ENCODE data around the gene KSR2. TPM values are rescaled to one million over a fixed set of nuclear protein-coding genes. Genes with fewer than 3 reads are reported as not detected.
"Not testable (repeated sequence)": the region's sequence is repeated elsewhere in the genome, so short reads cannot be mapped to it uniquely, and the experiment has no call there.

The KSR2 gene
- total RNA-seq, 1 donor: under 0.01 TPM

- Histone ChIP-seq H3K4me2 (ENCODE audit: insufficient read depth, low read length) (no peak overlapping the region), H3K4me3 (ENCODE audit: insufficient read depth, low read length) (no peak overlapping the region), H3K27ac (ENCODE audit: low read depth, low read length) (no peak overlapping the region), H2AFZ (ENCODE audit: low read length) (peak overlapping the region; percentile 36), H3K4me1 (ENCODE audit: insufficient read depth, low read length) (no peaks in the 10 kb centered on the region), H3K27me3 (ENCODE audit: insufficient read depth, low read length) (peaks cover 3% of the 10 kb centered on the region), H4K20me1 (ENCODE audit: insufficient read depth, low read length) (no peaks in the 10 kb centered on the region), H3K36me3 (ENCODE audit: insufficient read depth, low read length) (no peaks in the 10 kb centered on the region), H3K79me2 (ENCODE audit: insufficient read depth, low read length) (no peaks in the 10 kb centered on the region), H3K9me3 (ENCODE audit: low read depth, low read length) (no peaks in the 10 kb centered on the region)
- no peak for TF ChIP-seq CTCF (IDR thresholded peaks at IDR 0.05; ENCODE audit: extremely low read depth, low read depth, low read length)
- DNase-seq (ENCODE audit: insufficient read length, low spot score, missing footprints): peak; percentile 34
Measured at GRCh38 chr12:117876436-117876816, 92.4 kb downstream of the KSR2 start.

DNA sequence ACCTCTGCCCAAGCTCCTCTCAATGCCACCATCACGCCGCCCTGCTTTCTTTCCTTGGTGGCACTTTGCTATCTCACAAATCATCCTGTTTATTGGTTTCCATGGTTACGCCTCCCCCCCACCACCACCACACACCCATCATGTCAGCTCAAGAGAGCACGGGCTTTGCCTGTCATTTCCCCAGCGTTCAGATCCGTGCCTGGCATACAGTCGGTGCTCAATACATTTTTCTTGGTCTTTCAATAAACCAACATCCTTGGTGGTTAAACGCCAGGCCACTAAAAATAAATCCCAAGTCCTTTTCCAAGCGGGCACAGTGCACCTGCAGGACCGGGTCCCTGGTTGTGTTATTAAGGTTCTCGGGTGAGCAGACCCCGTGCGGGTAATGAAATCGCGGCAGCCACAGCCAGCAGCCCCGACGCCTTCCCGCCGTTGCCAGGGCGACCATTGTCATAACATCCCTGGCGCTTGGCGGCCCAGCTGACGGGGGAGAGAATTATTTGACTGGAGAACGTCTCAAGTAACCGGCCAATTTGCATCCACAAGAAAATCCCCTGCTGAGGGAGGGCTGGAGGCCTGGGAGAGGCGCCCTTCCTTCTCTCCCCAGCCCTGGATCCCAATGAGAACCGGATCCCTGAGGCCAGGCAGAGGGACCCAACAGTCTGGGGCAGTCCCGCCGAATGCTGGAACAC lies 92.9 kb downstream of the KSR2 start:
- Histone ChIP-seq H3K79me2 (ENCODE audit: insufficient read depth, low read length) (no peaks in the 10 kb centered on the region), H3K4me3 (ENCODE audit: insufficient read depth, low read length) (peak overlapping the region; percentile 13), H3K36me3 (ENCODE audit: insufficient read depth, low read length) (no peaks in the 10 kb centered on the region), H4K20me1 (ENCODE audit: insufficient read depth, low read length) (no peaks in the 10 kb centered on the region), H3K27ac (ENCODE audit: low read depth, low read length) (no peak overlapping the region), H2AFZ (ENCODE audit: low read length) (peak overlapping the region; percentile 36), H3K4me1 (ENCODE audit: insufficient read depth, low read length) (no peaks in the 10 kb centered on the region), H3K9me3 (ENCODE audit: low read depth, low read length) (no peaks in the 10 kb centered on the region), H3K4me2 (ENCODE audit: insufficient read depth, low read length) (no peak overlapping the region), H3K27me3 (ENCODE audit: insufficient read depth, low read length) (peaks cover 3% of the 10 kb centered on the region)
- DNase-seq (ENCODE audit: insufficient read length, low spot score, missing footprints): peak; percentile 46
- TF ChIP-seq CTCF (IDR thresholded peaks at IDR 0.05; ENCODE audit: extremely low read depth, low read depth, low read length): no peak

DNA sequence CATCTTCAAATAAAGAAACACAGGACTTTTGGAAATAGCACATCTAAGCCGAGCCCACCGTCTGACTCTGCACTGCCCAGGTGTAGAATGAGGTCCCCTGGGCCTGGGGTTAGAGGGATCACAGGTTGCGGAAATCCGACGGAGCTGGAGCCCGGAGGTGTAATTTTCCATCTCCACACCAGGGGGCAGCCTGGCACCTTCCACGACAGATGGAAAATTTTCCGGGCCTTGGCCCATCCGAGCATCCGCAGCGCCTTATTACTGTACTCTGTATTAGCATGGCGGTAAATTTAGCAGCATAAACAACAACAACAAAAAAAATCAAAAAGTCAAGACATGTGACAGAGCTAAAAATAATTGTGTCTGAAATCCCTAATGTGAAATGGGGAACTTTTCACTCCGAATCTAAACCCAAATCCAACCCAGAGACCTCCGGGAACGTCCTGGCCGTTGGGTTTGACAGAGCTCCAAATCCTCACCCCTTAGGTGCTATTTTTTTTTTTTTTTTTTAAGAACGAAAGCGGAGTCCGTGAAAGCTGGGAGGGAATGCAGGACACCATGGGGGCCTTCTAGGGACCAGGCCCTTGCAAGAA lies 93.9 kb downstream of the KSR2 start:
- peaks cover 3% of the 10 kb centered on the region for H3K27me3 ChIP-seq (ENCODE audit: insufficient read depth, low read length)
- H2AFZ ChIP-seq (ENCODE audit: low read length): peak overlapping the region; percentile 27
- no peaks in the 10 kb centered on the region for H3K79me2 ChIP-seq (ENCODE audit: insufficient read depth, low read length)
- H3K4me3 ChIP-seq (ENCODE audit: insufficient read depth, low read length): no peak overlapping the region
- H3K4me1 ChIP-seq (ENCODE audit: insufficient read depth, low read length): no peaks in the 10 kb centered on the region
- peak; percentile 91 for TF ChIP-seq CTCF (IDR thresholded peaks at IDR 0.05; ENCODE audit: extremely low read depth, low read depth, low read length)
- no peak for DNase-seq (ENCODE audit: insufficient read length, low spot score, missing footprints)
- no peak overlapping the region for H3K4me2 ChIP-seq (ENCODE audit: insufficient read depth, low read length)
- no peak overlapping the region for H3K27ac ChIP-seq (ENCODE audit: low read depth, low read length)
- H4K20me1 ChIP-seq (ENCODE audit: insufficient read depth, low read length): no peaks in the 10 kb centered on the region
- no peaks in the 10 kb centered on the region for H3K9me3 ChIP-seq (ENCODE audit: low read depth, low read length)
- no peaks in the 10 kb centered on the region for H3K36me3 ChIP-seq (ENCODE audit: insufficient read depth, low read length)

- H3K36me3 ChIP-seq (ENCODE audit: insufficient read depth, low read length); H3K4me3 ChIP-seq (ENCODE audit: insufficient read depth, low read length); H3K4me2 ChIP-seq (ENCODE audit: insufficient read depth, low read length); H3K79me2 ChIP-seq (ENCODE audit: insufficient read depth, low read length); H3K27ac ChIP-seq (ENCODE audit: low read depth, low read length); DNase-seq (ENCODE audit: insufficient read length, low spot score, missing footprints); H3K4me1 ChIP-seq (ENCODE audit: insufficient read depth, low read length); H2AFZ ChIP-seq (ENCODE audit: low read length); H4K20me1 ChIP-seq (ENCODE audit: insufficient read depth, low read length); H3K9me3 ChIP-seq (ENCODE audit: low read depth, low read length); H3K27me3 ChIP-seq (ENCODE audit: insufficient read depth, low read length): not testable (repeated sequence)
Measured at GRCh38 chr12:117874198-117874597, 94.6 kb downstream of the KSR2 start.

Data from osteoblast (primary cell).